ENCODE results near the gene RNF220. TPM values are rescaled to one million over a fixed set of nuclear protein-coding genes. Genes with fewer than 3 reads are reported as not detected.

The RNF220 gene
- total and polyA plus RNA-seq, 9 of the 15 experiments (the other 6 are each of a cell fraction or from before 2014, with no cell fraction given): 5.1 to 117 (median 66.9) TPM

GRCh38 chr1:44609768-44610526, 204.9 kb downstream of the RNF220 start (continued):
- TF ChIP-seq ZNF398 (CRISPR knock-in tag; IDR thresholded peaks at IDR 0.05) (no peak), L3MBTL2 (IDR thresholded peaks at IDR 0.05) (no peak), ZNF146 (CRISPR knock-in tag; IDR thresholded peaks at IDR 0.05; ENCODE audit: unreplicated experiment) (no peak), CBFA2T3 (IDR thresholded peaks at IDR 0.05) (peak; percentile 95), MED1 (CRISPR knock-in tag; IDR thresholded peaks at IDR 0.05; ENCODE audit: borderline replicate concordance) (no peak), TRIM25 (IDR thresholded peaks at IDR 0.05; ENCODE audit: borderline replicate concordance) (no peak), GTF2E2 (tag; IDR thresholded peaks at IDR 0.05) (no peak), ETV5 (CRISPR knock-in tag; IDR thresholded peaks at IDR 0.05; ENCODE audit: low read depth) (peak; percentile 38; the same call in 1 of the 2 replicates), ZNF274 (IDR thresholded peaks at IDR 0.05; ENCODE audit: borderline replicate concordance, low read depth, low read length) (no peak), RBM17 (IDR thresholded peaks at IDR 0.05; ENCODE audit: borderline replicate concordance, low read depth, low read length) (no peak), HDAC2 (IDR thresholded peaks at IDR 0.05) (peak; percentile 88), ZNF12 (CRISPR knock-in tag; IDR thresholded peaks at IDR 0.05) (no peak), ZNF57 (CRISPR knock-in tag; IDR thresholded peaks at IDR 0.05) (no peak), TOE1 (IDR thresholded peaks at IDR 0.05; ENCODE audit: borderline replicate concordance) (peak; percentile 65; the same call in 1 of the 2 replicates), TOE1 (CRISPR knock-in tag; IDR thresholded peaks at IDR 0.05; ENCODE audit: borderline replicate concordance, low read depth) (no peak), ZNF707 (CRISPR knock-in tag; conservative IDR thresholded peaks at IDR 0.05) (no peak), MTA1 (IDR thresholded peaks at IDR 0.05; ENCODE audit: borderline replicate concordance) (0 out of 2 replicates have a peak, but pooled peaks have one; percentile 28), ZNF174 (CRISPR knock-in tag; IDR thresholded peaks at IDR 0.05) (no peak), SMAD3 (CRISPR knock-in tag; conservative IDR thresholded peaks at IDR 0.05) (no peak), TCF3 (CRISPR knock-in tag; IDR thresholded peaks at IDR 0.05) (peak; percentile 93)
- TF ChIP-seq, protein P1, sequence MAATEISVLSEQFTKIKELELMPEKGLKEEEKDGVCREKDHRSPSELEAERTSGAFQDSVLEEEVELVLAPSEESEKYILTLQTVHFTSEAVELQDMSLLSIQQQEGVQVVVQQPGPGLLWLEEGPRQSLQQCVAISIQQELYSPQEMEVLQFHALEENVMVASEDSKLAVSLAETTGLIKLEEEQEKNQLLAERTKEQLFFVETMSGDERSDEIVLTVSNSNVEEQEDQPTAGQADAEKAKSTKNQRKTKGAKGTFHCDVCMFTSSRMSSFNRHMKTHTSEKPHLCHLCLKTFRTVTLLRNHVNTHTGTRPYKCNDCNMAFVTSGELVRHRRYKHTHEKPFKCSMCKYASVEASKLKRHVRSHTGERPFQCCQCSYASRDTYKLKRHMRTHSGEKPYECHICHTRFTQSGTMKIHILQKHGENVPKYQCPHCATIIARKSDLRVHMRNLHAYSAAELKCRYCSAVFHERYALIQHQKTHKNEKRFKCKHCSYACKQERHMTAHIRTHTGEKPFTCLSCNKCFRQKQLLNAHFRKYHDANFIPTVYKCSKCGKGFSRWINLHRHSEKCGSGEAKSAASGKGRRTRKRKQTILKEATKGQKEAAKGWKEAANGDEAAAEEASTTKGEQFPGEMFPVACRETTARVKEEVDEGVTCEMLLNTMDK (IDR thresholded peaks at IDR 0.05; ENCODE audit: borderline replicate concordance, insufficient read depth, low read depth, low read length, poor library complexity, severe bottlenecking): no peak

Data from K562 (cell line).